Thyroid gland (tissue), 4 donors: ENCODE data around the gene GATAD2A.

Experiments used
- POLR2A ChIP-seq, 2 donors: fragments of 450-650 bp; IDR thresholded peaks; one replicate each; pipeline ENCODE4 v1.6.1; 2017; ENCODE audit warnings: antibody characterized with exemption in 2 of 2, mild to moderate bottlenecking in 2 of 2, moderate library complexity in 1 of 2
- TF ChIP-seq, protein P1 (sequence below), 6 experiments: fragments of 200-600 bp in 3 of 6; fragments of 450-650 bp in 3 of 6; sonication (generic) in 3 of 6; IDR thresholded peaks; one replicate each; pipeline ENCODE4 v1.5.1; 2016 to 2019; ENCODE audit warnings: antibody characterized with exemption in 6 of 6, mild to moderate bottlenecking in 2 of 6, inconsistent platforms in 1 of 6, moderate library complexity in 1 of 6

DNA sequence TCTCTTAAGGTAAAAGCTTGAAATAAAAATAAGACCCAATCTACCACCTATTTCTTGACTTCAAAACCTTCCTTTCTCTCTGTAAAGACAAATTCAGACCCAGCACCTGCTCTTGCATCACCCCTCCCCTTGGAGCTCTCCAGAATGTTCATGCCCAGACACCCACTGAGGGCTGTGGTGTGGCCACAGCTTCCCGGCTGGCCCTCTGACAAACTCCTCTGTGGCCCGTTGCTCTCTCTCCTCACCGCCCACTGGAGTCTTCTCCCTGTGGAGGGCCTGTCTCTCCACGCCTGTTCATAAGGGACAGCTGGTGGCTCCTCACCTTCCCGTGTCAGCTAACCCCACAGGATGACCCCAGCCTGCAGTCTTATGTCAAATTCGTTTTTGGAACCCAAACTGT lies 60.7 kb downstream of the GATAD2A start:
- TF ChIP-seq, protein P1, sequence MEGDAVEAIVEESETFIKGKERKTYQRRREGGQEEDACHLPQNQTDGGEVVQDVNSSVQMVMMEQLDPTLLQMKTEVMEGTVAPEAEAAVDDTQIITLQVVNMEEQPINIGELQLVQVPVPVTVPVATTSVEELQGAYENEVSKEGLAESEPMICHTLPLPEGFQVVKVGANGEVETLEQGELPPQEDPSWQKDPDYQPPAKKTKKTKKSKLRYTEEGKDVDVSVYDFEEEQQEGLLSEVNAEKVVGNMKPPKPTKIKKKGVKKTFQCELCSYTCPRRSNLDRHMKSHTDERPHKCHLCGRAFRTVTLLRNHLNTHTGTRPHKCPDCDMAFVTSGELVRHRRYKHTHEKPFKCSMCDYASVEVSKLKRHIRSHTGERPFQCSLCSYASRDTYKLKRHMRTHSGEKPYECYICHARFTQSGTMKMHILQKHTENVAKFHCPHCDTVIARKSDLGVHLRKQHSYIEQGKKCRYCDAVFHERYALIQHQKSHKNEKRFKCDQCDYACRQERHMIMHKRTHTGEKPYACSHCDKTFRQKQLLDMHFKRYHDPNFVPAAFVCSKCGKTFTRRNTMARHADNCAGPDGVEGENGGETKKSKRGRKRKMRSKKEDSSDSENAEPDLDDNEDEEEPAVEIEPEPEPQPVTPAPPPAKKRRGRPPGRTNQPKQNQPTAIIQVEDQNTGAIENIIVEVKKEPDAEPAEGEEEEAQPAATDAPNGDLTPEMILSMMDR (IDR thresholded peaks at IDR 0.05), result no peak
- TF ChIP-seq POLR2A (IDR thresholded peaks at IDR 0.05), result no peak
